Epithelial cell of esophagus (primary cell): Measurements from ENCODE around the gene KDM4C.
"Not testable (repeated sequence)": the region's sequence is repeated elsewhere in the genome, so short reads cannot be mapped to it uniquely, and the experiment has no call there.

Experiments used
- DNase-seq: peaks from one replicate; pipeline ENCODE4 v3.0.0; 2010; ENCODE audit warnings: low read depth
- H3K4me3 ChIP-seq: 2 replicates; pipeline ENCODE4 v1.5.1; 2011; ENCODE audit warnings: mild to moderate bottlenecking, low read length, control low read depth
- TF ChIP-seq, protein P1 (sequence below): IDR thresholded peaks from 2 replicates; pipeline ENCODE4 v1.5.1; 2011; ENCODE audit warnings: low read depth, mild to moderate bottlenecking, low read length, control low read depth, inconsistent platforms; ENCODE audit not compliant: insufficient read depth; ENCODE audit errors: missing control alignments

The KDM4C gene

DNA sequence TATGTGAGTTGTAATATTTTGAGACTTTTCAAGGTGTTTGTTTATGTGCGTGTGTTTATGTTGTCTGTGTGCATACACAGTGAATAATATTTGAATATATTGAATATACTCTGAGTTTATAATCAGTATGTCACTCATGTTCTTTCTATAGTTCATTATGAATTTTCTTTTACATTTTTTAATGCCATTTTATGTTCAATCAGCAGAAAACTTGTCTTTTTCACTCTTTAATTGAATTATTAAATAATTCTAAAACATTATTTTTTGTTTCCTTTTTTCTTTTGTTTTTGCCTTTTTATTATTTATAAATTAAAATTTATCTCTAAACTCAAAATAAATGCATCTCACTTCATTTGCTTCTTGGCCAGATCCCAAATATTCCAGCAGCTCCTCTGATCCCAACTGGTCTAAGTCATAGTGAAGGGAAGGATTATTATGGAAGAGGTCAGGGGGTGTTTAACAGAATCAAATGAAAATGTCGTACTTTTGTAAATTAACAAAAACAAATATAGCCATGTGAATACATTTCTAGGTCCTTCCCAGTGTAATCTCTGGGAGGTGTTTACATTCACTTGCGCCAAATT lies 188.9 kb downstream of the KDM4C start:
- TF ChIP-seq, protein P1, sequence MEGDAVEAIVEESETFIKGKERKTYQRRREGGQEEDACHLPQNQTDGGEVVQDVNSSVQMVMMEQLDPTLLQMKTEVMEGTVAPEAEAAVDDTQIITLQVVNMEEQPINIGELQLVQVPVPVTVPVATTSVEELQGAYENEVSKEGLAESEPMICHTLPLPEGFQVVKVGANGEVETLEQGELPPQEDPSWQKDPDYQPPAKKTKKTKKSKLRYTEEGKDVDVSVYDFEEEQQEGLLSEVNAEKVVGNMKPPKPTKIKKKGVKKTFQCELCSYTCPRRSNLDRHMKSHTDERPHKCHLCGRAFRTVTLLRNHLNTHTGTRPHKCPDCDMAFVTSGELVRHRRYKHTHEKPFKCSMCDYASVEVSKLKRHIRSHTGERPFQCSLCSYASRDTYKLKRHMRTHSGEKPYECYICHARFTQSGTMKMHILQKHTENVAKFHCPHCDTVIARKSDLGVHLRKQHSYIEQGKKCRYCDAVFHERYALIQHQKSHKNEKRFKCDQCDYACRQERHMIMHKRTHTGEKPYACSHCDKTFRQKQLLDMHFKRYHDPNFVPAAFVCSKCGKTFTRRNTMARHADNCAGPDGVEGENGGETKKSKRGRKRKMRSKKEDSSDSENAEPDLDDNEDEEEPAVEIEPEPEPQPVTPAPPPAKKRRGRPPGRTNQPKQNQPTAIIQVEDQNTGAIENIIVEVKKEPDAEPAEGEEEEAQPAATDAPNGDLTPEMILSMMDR: no peak
- H3K4me3 ChIP-seq: no peak overlapping the region
- DNase-seq: no peak

- DNase-seq, H3K4me3 ChIP-seq: not testable (repeated sequence)
These were observed 191.1 kb downstream of the KDM4C start for GRCh38 chr9:6948921-6949320.

- DNase-seq: no peak
- H3K4me3 ChIP-seq: no peak overlapping the region
- TF ChIP-seq, protein P1: no peak
These were observed 197.6 kb downstream of the KDM4C start for GRCh38 chr9:6955251-6955921.

- TF ChIP-seq, protein P1: no peak
- no peak for DNase-seq
These were observed 199.1 kb downstream of the KDM4C start for GRCh38 chr9:6956879-6957278.

DNA sequence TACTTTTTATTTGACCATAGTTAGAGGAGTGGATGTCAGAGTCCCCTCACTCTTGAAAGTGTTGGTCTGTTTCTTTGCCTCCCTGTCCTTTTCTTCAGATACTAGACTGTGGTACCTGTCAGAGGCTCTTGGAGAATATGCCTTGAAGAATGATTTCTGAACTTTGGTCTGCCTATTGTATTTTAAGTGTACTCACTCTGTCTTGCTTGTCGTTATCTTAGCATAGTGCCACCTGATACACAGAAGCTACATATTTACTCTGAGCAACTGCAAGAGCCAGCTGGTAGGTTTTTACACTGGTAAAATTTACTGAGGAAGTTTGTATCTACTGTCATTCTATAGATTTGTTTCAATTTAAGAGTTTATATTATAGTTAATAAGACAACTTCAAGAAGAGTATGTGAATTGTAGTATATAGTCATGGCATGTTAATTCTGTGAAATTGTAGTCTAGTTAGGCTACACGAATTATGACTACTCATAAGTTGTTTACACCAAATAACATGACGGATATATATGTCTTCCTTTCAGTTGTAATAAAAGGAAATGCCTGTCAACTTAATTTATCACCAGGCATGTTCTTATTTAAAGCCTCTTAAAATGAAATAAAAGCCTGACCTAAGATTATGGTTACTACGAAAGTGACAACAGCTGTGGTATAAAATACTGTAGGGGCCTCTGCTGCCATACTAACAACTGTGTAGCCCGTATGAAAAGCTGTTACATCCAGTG lies 201.7 kb downstream of the KDM4C start:
- no peak overlapping the region for H3K4me3 ChIP-seq
- TF ChIP-seq, protein P1: no peak
- DNase-seq: no peak

More at GRCh38 chr9:6956879-6957278, 199.1 kb downstream of the KDM4C start:
- H3K4me3 ChIP-seq: no peak overlapping the region

DNA sequence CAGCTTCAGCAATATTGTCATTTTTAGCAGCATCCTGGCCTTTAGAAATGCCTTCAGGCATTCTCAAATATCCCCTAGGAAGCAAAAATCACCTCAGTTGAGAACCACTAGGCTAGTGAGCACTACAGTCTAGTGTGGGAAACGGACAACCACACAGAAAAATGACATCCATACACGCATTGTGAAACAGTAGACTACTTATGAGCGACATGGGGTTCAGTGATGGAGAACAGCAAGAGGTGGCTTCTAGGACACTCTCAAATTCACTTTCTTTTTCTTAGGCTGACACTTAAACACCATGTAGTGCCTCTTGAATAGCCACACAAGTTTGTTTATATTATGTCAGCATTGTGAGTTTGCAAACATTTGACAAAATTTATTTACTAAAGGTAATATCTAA lies 203.0 kb downstream of the KDM4C start:
- TF ChIP-seq, protein P1: no peak
- DNase-seq: no peak
- H3K4me3 ChIP-seq: no peak overlapping the region

DNA sequence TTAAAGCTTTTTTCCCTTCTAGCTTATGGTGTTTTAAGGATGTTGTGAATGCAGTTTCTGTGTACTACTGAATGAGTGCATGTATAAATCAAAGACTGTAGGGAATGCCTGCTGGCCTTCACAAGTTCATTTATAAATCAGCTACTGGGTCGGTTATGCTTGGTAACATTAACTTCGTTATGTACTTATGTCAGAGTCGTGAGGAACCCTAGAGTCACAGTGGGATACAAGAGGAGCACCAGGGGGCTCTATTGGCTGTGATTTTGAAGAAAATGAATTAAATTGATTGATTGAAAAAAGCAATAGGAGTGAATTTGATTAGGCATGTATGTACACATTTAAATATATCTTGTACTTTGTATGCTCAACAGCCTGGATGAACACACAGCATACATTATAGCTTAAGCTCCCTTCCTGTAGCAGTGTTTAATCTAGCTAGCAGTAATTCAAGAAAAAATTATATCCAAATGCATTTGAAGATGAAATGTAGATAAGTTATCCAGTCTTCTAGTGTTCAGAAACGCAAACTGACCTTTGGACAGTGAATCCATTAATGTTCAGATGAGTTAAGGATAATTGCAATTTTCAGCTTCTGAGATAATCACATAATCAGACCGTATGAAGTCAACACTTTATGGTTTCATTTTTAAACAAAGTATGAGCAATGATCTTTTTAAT lies 204.2 kb downstream of the KDM4C start:
- TF ChIP-seq, protein P1: no peak
- H3K4me3 ChIP-seq: no peak overlapping the region
- no peak for DNase-seq
